ENCODE measurements around the gene TIMM10. TPM values are rescaled to one million over a fixed set of nuclear protein-coding genes. Genes with fewer than 3 reads are reported as not detected.
"Not testable (repeated sequence)": the region's sequence is repeated elsewhere in the genome, so short reads cannot be mapped to it uniquely, and the experiment has no call there.

TIMM10 gene
- polyA plus RNA-seq, 3 donors = 32.4 to 67.7 (median 57.2) TPM

DNA sequence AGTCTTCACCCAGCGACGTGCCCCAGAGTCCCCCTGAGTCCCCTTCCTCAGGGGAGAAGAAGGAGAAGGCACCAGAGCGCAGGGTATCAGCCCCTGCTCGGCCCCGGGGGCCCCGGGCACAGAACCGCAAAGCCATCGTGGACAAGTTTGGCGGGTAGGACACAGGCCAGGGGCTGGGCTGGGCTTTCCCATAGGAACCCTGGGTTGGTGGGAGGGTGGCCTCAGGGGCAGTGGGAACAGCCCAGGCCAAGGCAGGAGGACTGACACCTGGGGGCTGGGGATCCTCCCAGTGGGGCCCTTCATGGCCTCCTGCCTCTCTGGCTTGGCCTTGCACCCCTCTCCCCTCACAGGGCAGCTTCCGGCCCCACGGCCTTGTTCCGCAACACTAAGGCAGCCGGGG lies 15.3 kb upstream of the TIMM10 start:
- WGBS, 3 donors = 87 to 93% (median 91%) methylated on average over 9 to 13 of the region's 13 CpGs
- no peak overlapping the region for H3K27ac ChIP-seq (ENCODE audit: low read depth, low read length)

DNA sequence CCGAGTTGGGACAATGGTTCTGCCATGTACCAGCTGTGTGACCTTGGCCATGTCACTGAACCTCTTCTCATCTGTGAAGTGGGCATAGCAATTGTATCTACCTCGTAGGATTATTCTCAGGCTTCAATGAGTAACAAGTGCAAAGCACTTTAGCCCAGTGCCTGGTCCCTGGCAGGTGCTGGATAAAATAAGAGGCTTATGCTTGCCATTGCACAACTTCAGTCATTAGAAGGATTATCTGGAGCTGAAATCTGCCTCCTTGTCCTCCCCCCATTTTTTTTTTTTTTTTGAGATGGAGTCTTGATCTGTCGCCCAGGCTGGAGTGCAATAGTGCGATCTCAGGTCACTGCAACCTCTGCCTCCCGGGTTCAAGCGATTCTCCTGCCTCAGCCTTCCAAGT lies 14.0 kb upstream of the TIMM10 start:
- 82 to 94% (median 92%) methylated on average over 6 of the region's 6 CpGs for WGBS, 3 donors
- no peak overlapping the region for H3K27ac ChIP-seq (ENCODE audit: low read depth, low read length)

DNA sequence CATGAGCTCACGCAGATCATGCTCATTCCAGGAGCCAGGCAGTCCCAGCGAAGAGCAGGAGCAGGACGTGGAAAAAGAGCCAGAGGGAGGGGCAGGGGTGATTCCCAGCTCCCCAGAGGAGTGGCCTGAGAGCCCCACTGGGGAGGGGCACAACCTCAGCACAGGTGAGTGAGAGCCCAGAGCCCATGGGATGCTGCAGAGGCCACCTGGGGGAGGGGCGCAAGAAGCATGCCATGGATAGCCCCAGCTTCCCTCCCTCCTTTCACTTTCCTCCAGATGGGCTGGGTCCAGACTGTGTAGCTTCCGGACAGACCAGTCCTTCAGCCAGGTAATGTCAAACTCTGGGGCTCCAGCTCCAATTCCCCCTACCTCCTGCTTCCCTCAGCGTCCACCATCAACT lies 13.0 kb upstream of the TIMM10 start:
- H3K27ac ChIP-seq (ENCODE audit: low read depth, low read length) = no peak overlapping the region
- WGBS, 3 donors = 40 to 72% (median 49%) methylated on average over 6 of the region's 6 CpGs

DNA sequence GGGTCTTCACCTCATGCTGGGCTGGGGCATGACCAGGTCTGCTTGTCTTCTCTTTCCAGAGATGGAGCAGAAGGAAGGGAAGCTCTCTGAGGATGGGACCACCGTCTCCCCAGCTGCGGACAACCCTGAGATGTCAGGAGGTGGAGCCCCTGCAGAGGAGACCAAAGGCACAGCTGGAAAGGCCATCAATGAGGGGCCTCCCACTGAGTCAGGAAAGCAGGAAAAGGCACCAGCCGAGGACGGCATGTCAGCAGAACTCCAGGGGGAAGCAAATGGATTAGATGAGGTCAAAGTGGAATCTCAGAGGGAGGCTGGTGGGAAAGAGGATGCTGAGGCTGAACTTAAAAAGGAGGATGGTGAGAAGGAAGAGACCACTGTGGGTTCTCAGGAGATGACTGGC lies 12.0 kb upstream of the TIMM10 start:
- WGBS, 3 donors = 57 to 73% (median 62%) methylated on average over 4 of the region's 4 CpGs
- H3K27ac ChIP-seq (ENCODE audit: low read depth, low read length) = no peak overlapping the region

DNA sequence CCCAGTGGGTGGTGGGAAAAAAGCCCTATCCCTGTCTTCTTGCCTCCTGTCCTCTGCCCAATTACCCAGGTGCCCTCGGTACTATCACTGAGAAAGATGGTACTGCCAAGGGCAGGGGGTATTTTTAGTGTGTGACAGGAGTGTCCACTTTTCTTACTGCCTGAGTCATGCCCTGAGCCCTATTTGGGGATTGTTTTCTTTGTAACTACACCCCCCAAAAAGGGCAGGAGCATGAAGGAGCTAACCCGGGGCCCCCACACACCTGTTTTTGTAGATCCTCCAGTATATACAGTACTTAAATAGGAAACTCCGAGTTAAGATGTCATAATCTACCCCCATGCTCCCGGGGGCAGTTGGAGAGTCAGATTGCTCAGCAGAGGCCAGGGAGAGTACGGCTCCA lies 10.6 kb upstream of the TIMM10 start:
- H3K27ac ChIP-seq (ENCODE audit: low read depth, low read length) = no peak overlapping the region
- 80 to 86% (median 85%) methylated on average over 5 of the region's 5 CpGs for WGBS, 3 donors

DNA sequence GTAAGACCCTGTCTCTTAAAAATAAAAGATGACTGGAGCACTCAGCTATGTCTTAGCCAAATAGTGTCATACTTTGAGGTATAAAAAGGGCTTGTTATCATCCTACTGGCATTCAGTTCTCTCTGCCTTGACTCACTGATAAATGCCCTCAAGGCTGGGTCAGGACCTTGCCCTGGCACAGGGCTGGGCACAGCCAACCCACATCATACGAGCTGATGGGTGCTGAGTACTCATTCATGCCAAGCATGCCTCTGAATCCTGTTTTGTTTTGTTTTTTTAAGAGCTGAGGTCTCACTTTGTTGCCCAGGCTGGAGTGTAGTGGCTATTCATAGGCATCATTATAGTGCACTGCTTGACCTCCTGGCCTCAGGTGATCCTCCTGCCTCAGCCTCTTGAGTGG lies 8.8 kb upstream of the TIMM10 start:
- no peak overlapping the region for H3K27ac ChIP-seq (ENCODE audit: low read depth, low read length)
- WGBS, 3 donors = 67 to 83% (median 72%) methylated on average over 1 of the region's 1 CpG

DNA sequence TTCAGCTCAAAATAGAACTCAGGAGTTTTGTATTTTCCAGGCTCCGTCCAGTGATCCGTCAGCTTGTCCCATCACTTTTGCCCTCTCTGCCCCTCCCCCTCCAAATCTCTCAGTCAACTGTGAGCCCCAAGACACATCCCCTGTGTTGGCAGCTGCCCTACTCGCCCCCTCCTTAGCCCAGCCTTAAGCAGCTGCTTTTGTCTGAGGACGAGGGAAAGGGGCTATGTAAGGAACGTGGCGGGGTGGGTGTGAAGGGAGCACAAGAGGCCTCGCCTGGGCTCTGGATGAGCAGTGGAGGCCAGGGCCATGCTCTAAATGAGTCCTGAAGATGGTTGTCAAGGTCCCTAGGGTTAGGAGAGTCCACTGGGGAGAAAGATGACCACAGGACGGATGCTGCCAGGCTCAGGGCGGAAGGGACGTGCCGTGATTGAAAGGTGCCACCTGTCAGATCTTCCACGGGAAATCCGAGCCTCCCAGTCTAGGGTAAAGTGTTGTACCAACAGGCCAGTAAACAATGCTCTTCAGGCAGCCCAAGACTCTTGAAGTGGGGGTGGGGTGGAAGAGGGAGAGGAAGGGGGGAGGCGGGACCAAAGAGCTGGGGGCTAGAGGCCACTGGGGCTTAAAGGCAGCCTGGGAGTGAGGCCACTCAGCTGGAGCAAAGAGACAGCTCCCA lies 6.5 kb upstream of the TIMM10 start, which contains the start of gene SMTNL1:
Gene SMTNL1, plus strand, starts transcription at position 649 of the 673 bp plus-strand sequence. CDS start 5,048 bp downstream, outside the sequence.
- WGBS, 3 donors = 70 to 82% (median 76%) methylated on average over 14 of the region's 14 CpGs

DNA sequence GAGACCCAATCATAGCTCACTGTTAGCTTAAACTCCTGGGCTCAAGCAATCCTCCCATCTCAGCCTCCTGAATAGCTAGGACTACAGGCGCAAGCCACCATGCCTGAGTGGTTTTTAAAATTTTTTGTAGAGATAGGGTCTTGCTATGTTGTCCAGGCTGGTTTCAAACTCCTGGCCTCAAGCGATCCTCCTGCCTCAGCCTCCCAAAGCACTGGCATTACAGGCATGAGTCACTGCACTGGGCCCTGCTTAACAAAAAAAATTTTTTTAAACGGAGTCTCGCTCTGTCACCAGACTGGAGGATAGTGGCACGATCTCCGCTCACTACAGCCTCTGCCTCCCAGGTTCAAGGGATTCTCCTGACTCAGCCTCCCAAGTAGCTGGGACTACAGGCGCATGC lies 3.9 kb upstream of the TIMM10 start:
- not testable (repeated sequence) for H3K27ac ChIP-seq (ENCODE audit: low read depth, low read length)
- WGBS, 3 donors = 96 to 97% (median 96%) methylated on average over 7 of the region's 7 CpGs

More for the DNA sequence above, 6.5 kb upstream of the TIMM10 start, which contains the start of gene SMTNL1:
- H3K27ac ChIP-seq (ENCODE audit: low read depth, low read length) = no peak within 1 kb of the TSS

DNA sequence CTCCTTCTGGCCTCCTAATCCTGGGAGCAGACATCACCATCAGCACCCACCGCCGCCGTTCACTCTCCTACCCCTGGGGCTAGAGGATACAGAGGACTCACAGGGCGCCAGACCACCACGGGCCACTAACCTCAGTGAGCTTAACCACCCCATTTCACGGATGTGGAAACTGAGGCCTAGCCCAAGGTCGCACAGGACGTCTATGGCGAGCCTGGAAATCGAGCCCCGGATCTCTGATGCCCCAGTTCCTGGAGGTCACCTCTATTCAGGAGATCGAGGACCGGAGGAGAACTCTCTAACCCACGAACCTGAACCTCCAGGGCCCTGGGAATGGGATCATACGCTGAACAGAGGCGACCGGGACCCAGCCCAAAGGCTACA lies 349 bp downstream of the TIMM10 start:
- 0 to 2% (median 1%) methylated on average over 17 of the region's 17 CpGs for WGBS, 3 donors
- no peak overlapping the region for H3K27ac ChIP-seq (ENCODE audit: low read depth, low read length)

DNA sequence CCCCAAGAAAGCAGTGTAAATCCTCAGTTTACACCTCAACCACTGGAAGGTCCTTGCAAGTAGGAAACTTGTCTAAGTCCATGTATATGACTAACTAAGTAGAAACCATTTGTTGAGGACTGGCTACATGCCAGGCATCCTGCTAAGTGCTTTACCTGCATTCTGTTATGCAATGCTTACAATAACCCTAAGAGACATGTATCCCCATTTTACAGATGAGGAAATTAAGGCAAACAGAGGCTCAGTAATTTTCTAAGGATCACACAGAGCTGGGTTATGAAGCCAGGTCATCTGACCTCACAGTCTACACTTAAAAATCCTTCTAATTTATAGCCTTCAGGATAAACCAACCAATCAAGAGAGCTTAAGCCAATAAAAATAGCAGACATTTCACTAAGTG lies 1.5 kb downstream of the TIMM10 start:
- H3K27ac ChIP-seq (ENCODE audit: low read depth, low read length) = no peak overlapping the region

DNA sequence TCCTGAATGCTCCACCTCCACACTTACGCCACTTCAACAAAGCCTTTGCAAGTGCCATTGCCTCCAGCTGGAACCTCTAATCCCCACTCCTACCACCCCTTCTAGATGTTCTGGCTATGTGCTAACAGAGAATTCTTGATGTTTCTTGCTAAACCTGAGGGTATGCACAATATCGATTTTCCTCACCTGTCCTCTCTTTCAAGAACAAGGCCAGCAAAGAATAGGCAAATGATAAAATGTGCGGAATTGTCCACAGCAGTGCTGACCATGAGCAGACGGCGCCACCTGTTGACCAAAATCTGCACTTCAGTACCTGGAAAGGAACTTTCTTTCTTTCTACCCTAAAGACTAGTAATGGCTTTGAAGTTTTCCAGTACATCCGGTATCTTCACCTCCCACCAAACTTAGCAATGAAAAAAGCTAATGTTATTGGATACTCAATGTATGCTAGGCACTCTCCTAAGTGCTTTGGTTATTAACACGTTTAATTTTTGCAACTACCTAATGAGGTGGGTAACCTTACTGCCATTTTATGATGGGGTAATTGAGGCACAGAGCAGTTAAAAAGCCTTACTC lies 3.4 kb downstream of the TIMM10 start:
- 11 to 21% (median 18%) methylated on average over 7 of the region's 7 CpGs for WGBS, 3 donors
- no peak overlapping the region for H3K27ac ChIP-seq (ENCODE audit: low read depth, low read length)

DNA sequence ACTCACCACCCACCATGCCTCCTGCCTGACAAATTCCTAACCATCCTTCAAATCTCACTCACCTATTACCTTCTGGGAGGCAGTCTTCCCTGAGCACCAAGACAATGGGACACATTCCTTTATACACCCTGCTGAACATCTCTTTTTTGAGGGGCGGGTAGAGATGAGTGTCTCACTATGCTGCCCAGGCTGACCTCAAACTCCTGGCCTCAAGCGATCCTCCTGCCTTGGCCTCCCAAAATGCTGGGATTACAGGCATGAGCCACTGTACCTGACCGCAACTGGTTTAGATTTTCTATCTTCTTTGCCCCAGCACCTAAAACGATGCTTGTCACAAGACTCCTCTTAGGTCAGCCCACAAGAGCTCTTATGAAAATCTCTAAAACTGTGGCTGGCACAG lies 7.1 kb downstream of the TIMM10 start:
- WGBS, 3 donors = 90 to 94% (median 93%) methylated on average over 4 of the region's 4 CpGs
- H3K27ac ChIP-seq (ENCODE audit: low read depth, low read length) = no peak overlapping the region

DNA sequence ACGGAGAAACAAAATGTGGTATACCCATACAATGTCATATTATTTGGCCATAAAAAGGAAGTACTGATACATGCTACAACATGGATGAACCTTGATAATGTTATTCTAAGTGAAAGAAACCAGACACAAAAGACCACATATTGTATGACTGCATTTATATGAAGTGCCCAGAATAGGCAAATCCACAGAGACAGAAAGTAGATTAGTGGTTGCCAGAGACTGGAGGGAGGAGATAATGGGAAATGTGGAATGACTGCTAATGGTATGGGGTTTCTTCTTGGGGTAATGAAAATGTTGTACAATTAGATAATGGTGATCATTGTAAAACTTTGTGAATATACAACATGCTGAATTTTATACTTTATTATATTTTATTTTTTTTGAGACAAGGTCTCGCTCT lies 9.4 kb downstream of the TIMM10 start:
- 90 to 95% (median 93%) methylated on average over 2 of the region's 2 CpGs for whole genome bisulfite sequencing, 3 donors
- no peak overlapping the region for H3K27ac ChIP-seq (ENCODE audit: low read depth, low read length)

DNA sequence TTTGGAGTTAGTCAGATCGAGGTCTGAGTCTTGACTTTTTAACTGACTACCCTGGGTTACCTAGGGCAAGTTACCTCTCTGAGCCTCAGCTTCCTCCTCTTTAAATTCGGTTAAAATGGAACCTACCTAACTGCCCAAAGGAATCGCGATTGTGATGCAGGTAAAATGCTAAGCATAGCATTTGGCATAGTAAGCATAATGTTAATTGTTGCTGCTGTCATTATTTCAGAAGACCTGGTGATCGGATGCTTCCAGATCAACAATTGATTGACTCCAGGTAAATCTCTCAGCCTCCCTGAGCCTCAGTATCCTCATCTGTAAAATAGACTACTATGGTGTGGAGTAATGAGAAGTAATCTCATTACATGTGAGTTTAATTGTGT lies 14.5 kb downstream of the TIMM10 start:
- WGBS, 3 donors = 10 to 17% (median 15%) methylated on average over 5 of the region's 5 CpGs
- H3K27ac ChIP-seq (ENCODE audit: low read depth, low read length) = no peak overlapping the region

DNA sequence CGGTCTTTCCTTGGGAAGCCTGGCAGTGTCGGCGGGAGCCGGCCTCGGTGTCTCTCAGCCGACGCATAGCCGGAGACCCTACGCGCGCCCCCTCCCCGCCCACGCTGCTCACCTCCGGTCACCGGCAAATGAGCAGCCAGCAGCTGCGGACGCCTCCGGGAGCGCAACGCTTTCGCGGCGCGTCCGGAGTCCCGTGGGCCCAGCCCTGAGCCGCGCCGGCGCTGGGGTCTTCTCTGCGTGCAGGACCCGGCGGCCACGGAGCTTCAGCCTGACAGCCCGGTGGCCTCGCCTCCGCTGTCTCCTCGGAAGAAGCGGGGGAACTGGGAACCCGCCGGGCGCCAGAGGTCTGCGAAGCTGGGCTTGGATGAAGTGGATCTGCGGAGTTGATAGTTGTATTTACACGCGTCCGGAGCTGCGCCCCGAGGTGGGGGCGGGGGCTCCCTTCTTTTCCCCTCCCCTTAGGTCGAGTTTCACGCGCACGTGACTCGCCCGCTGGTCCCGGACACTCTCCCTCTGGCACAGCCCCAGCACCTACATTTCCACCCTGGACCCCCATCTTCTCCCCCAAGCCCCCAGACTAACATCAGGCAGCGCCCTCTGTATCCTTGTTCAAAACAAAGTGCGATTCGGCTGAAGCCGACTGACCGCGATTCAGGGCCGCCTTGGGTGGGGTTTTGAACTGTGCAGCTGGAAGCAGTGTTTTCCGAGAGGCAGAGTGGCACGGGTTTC lies 15.1 kb downstream of the TIMM10 start, which contains the start of gene SLC43A1:
Gene SLC43A1, minus strand, starts transcription at position 371 of the 729 bp plus-strand sequence. CDS start 1,591 bp downstream, outside the sequence.
- no peak within 1 kb of the TSS for H3K27ac ChIP-seq (ENCODE audit: low read depth, low read length)
- 0 to 1% (median 0%) methylated on average over 42 to 66 of the region's 66 CpGs for WGBS, 3 donors

DNA sequence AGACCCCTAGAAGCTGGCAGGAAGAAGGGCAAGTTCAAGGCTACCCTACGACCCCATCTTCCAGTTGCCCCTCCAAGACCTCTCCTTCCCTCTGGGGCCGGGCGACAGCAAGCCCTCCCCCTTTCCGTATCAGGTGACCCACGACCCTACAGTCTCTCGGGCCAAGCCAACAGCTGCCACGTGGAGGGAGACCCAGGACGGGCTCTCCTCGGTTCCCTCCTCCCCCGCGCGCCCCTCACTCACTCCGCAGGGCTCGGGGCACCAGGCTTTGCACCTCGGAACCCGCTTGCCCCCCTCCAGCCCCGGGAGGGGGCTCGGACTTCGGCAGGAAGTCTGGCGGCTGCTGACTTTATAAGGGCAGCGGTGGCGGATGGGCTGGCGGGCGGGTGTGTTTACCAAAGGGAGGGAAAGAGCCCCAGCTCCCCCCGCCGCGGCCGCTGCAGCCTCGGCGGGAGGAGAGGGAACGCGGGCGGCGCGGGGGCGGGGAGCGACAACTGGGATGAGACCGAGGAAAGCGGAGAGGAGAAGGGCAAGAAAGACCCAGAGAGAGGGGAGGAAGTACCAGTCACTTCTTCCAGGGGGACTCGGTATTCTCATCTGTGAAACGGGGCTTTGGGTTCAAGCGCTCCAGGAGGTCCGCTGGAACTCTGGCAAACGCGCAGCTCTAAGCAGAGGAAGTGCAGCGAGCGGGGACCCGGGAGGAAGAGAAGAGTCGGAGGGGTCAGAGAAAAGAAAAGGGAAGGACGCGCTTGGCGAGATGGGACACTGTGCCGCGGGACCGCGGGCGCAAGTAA lies 15.8 kb downstream of the TIMM10 start:
- no peak overlapping the region for H3K27ac ChIP-seq (ENCODE audit: low read depth, low read length)
- WGBS, 3 donors = 0 to 1% (median 0%) methylated on average over 53 to 57 of the region's 57 CpGs

DNA sequence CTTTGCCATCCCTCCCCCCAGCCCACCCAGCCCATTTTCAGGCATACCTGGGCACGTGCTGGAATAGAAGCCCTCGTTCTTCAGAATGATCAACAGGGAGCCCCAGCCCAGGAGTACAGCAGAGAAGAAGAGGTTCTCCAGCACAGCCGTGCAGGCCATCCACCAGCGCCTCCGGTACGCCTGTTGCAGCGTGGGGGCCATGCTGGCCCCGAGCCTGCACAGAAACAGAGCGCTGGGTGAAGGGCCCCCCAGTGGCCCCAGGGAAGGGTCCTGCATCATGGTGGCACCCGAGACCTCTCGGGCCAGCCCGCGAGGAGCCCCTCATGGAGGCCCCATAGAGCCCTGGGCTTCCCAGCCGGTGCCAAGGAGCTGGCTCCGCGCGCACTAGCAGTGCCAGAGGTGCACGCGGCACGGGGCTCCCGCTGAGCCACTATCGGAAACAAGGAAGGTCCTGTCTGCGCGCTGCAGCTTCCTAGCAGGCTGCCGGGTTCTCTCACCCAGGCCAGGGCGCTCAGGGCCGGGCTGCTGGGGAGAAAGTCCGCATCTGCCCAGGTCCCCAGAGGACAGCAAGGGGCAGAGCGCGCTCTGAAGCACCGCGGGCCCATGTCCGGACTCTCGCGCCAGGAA lies 16.5 kb downstream of the TIMM10 start:
- no peak overlapping the region for H3K27ac ChIP-seq (ENCODE audit: low read depth, low read length)
- WGBS, 3 donors = 2 to 16% (median 14%) methylated on average over 34 to 35 of the region's 35 CpGs

DNA sequence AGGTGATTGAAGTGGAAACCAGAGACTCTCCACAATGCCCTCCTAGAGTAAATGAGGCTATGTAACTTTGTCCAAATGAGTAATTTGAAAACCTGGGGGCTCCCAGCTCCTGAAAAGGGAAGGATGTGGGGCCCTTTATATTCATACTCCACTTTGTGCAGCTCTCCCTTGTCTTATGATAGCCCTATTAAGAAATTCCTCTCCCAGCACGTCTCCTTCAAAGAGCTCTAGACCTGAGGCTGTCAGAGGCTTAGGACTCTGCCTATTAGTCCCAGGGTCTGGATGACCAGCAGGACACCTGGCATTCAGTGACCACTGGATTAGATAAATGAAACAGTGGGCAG lies 17.1 kb downstream of the TIMM10 start:
- no peak overlapping the region for H3K27ac ChIP-seq (ENCODE audit: low read depth, low read length)

More for the DNA sequence above, 17.1 kb downstream of the TIMM10 start:
- 20 to 48% (median 33%) methylated on average over 1 of the region's 1 CpG for WGBS, 3 donors

Measured in adipose tissue (tissue), 3 donors.